ENCODE measurements around the gene DPP6. TPM values are rescaled to one million over a fixed set of nuclear protein-coding genes. Genes with fewer than 3 reads are reported as not detected.

The DPP6 gene
- total RNA-seq, 2 experiments from 2014 or later, result not detected

DNA sequence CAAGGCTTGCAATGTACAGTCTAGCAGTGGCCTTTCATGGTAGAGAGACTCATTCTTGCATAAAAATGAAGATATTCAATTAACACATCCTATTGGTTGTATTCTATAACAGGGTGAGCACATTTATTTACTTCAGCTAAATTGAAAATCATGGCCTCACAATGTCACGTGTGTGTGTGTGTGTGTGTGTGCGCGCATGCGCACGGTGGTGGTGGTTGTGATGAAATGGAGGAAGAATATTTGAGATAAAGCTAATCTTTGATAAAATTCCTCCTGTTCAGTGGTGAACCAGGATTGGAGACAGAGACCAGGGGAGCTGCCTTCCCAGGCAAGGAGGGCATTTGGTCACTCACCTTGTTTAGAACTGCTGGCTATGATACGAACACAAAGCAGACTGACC lies 199.8 kb downstream of the DPP6 start:
- Histone ChIP-seq H2AFZ (ENCODE audit: low read length) (no peak overlapping the region), H3K9me2 (ENCODE audit: insufficient read depth, low read length) (no peaks in the 10 kb centered on the region), H3K36me3 (ENCODE audit: insufficient read depth, low read length) (no peaks in the 10 kb centered on the region), H3K9me3 (ENCODE audit: low read length) (no peaks in the 10 kb centered on the region), H3K4me2 (ENCODE audit: low read length) (no peak overlapping the region), H3K79me2 (ENCODE audit: insufficient read depth, low read depth, low read length) (no peaks in the 10 kb centered on the region), H3K27ac (ENCODE audit: low read depth, low read length, poor library complexity, severe bottlenecking) (no peak overlapping the region), H4K20me1 (ENCODE audit: insufficient read depth, low read length) (no peaks in the 10 kb centered on the region), H3K4me1 (ENCODE audit: insufficient read depth, low read length, poor library complexity, severe bottlenecking) (no peaks in the 10 kb centered on the region), H3K4me3 (ENCODE audit: low read depth, low read length, poor library complexity, severe bottlenecking) (no peak overlapping the region)
- DNase-seq (ENCODE audit: low spot score), result no peak
- no peak for TF ChIP-seq EZH2phosphoT487 (IDR thresholded peaks at IDR 0.05; ENCODE audit: borderline replicate concordance, low read depth, low read length)
- TF ChIP-seq, protein P1, sequence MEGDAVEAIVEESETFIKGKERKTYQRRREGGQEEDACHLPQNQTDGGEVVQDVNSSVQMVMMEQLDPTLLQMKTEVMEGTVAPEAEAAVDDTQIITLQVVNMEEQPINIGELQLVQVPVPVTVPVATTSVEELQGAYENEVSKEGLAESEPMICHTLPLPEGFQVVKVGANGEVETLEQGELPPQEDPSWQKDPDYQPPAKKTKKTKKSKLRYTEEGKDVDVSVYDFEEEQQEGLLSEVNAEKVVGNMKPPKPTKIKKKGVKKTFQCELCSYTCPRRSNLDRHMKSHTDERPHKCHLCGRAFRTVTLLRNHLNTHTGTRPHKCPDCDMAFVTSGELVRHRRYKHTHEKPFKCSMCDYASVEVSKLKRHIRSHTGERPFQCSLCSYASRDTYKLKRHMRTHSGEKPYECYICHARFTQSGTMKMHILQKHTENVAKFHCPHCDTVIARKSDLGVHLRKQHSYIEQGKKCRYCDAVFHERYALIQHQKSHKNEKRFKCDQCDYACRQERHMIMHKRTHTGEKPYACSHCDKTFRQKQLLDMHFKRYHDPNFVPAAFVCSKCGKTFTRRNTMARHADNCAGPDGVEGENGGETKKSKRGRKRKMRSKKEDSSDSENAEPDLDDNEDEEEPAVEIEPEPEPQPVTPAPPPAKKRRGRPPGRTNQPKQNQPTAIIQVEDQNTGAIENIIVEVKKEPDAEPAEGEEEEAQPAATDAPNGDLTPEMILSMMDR (conservative IDR thresholded peaks at IDR 0.05; ENCODE audit: low read length), result no peak
- intact Hi-C loops (cut with micrococcal nuclease; ENCODE audit: unreplicated experiment), result no loop called here
- CTCF ChIA-PET (ENCODE audit: unreplicated experiment), result no interaction called here
- BruUV-seq (replicated peaks), result no TSS peak
- POLR2A ChIA-PET, result no interaction called here

DNA sequence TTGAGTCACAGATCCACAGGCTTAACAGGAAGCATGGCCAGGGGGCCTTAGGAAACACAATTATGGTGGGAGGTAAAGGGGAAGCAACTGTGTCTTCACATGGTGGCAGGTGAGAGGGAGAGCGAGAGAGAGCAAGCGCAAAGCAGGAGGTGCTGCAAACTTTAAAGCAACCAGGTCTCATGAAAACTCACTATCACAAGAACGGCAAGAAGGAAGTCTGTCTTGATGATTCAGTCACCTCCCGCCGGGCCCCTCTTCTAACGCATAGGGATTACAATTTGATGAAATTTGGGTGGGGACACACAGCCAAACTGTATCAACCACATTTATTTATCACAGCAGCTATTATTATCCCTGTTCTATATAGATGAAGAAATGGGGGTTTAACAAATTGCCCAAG lies 201.6 kb downstream of the DPP6 start:
- no peaks in the 10 kb centered on the region for H3K79me2 ChIP-seq (ENCODE audit: insufficient read depth, low read depth, low read length)
- no peak overlapping the region for H3K4me3 ChIP-seq (ENCODE audit: low read depth, low read length, poor library complexity, severe bottlenecking)
- H3K9me2 ChIP-seq (ENCODE audit: insufficient read depth, low read length), result no peaks in the 10 kb centered on the region
- intact Hi-C loops (cut with micrococcal nuclease; ENCODE audit: unreplicated experiment), result no loop called here
- no peak overlapping the region for H3K27ac ChIP-seq (ENCODE audit: low read depth, low read length, poor library complexity, severe bottlenecking)
- H4K20me1 ChIP-seq (ENCODE audit: insufficient read depth, low read length), result no peaks in the 10 kb centered on the region
- no peaks in the 10 kb centered on the region for H3K9me3 ChIP-seq (ENCODE audit: low read length)
- H3K4me1 ChIP-seq (ENCODE audit: insufficient read depth, low read length, poor library complexity, severe bottlenecking), result no peaks in the 10 kb centered on the region
- CTCF ChIA-PET (ENCODE audit: unreplicated experiment), result no interaction called here
- no peaks in the 10 kb centered on the region for H3K36me3 ChIP-seq (ENCODE audit: insufficient read depth, low read length)
- H3K4me2 ChIP-seq (ENCODE audit: low read length), result no peak overlapping the region
- H2AFZ ChIP-seq (ENCODE audit: low read length), result no peak overlapping the region
- no peak for TF ChIP-seq EZH2phosphoT487 (IDR thresholded peaks at IDR 0.05; ENCODE audit: borderline replicate concordance, low read depth, low read length)
- TF ChIP-seq, protein P1 (conservative IDR thresholded peaks at IDR 0.05; ENCODE audit: low read length), result no peak
- BruUV-seq (replicated peaks), result no TSS peak
- POLR2A ChIA-PET, result interaction anchor here (0.9 kb wide), 1 partner anchor 530 kb away, joined by 3 read pairs; no protein-coding TSS in a partner anchor
- DNase-seq (ENCODE audit: low spot score), result no peak

DNA sequence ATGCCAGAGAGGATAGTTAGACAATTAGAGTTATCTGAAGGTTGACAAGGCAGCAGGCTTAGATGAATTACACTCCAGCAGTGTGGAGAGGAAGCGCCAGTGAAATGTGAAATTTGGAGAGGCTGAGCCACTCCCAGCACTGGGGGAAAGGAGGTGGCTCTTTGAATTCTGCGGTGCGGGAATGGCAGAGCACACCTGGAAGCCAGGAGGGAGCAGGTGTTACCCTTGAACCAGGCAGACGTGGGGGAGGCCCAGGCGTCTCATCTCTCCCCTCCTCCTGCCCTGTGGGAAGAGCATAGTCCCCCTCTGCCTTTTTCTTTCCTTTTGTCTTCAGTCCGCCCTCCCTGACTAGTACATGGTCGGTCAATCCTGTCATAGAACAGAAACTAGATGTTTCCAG lies 203.1 kb downstream of the DPP6 start:
- Histone ChIP-seq H3K9me3 (ENCODE audit: low read length) (no peaks in the 10 kb centered on the region), H3K9me2 (ENCODE audit: insufficient read depth, low read length) (no peaks in the 10 kb centered on the region), H3K4me1 (ENCODE audit: insufficient read depth, low read length, poor library complexity, severe bottlenecking) (no peaks in the 10 kb centered on the region), H4K20me1 (ENCODE audit: insufficient read depth, low read length) (no peaks in the 10 kb centered on the region), H3K4me2 (ENCODE audit: low read length) (no peak overlapping the region), H3K79me2 (ENCODE audit: insufficient read depth, low read depth, low read length) (no peaks in the 10 kb centered on the region), H3K27ac (ENCODE audit: low read depth, low read length, poor library complexity, severe bottlenecking) (no peak overlapping the region), H3K36me3 (ENCODE audit: insufficient read depth, low read length) (no peaks in the 10 kb centered on the region), H3K4me3 (ENCODE audit: low read depth, low read length, poor library complexity, severe bottlenecking) (no peak overlapping the region), H2AFZ (ENCODE audit: low read length) (no peak overlapping the region)
- DNase-seq (ENCODE audit: low spot score), result no peak
- BruUV-seq (replicated peaks), result no TSS peak
- intact Hi-C loops (cut with micrococcal nuclease; ENCODE audit: unreplicated experiment), result no loop called here
- ChIA-PET POLR2A (interaction anchor here (0.7 kb wide), 1 partner anchor 12 kb away, joined by 4 read pairs; no protein-coding TSS in a partner anchor), CTCF (ENCODE audit: unreplicated experiment) (no interaction called here)
- no peak for TF ChIP-seq EZH2phosphoT487 (IDR thresholded peaks at IDR 0.05; ENCODE audit: borderline replicate concordance, low read depth, low read length)
- TF ChIP-seq, protein P1 (conservative IDR thresholded peaks at IDR 0.05; ENCODE audit: low read length), result no peak
